Activated CD4-positive, CD25-positive, alpha-beta regulatory T cell treated with anti-CD3 and anti-CD28 coated beads, Interleukin-2, amount 50 U/mL, for 24 hours (primary cell): ENCODE data around the gene CLDN9.

Experiments used
- ATAC-seq, 2 donors: fragments of 150-1000 bp; cut with Tn5 transposase; one replicate each; pipeline ENCODE4 v1.10.0; 2021; ENCODE audit warnings: mild to moderate bottlenecking in 1 of 2, moderate library complexity in 1 of 2

CLDN9 gene

DNA sequence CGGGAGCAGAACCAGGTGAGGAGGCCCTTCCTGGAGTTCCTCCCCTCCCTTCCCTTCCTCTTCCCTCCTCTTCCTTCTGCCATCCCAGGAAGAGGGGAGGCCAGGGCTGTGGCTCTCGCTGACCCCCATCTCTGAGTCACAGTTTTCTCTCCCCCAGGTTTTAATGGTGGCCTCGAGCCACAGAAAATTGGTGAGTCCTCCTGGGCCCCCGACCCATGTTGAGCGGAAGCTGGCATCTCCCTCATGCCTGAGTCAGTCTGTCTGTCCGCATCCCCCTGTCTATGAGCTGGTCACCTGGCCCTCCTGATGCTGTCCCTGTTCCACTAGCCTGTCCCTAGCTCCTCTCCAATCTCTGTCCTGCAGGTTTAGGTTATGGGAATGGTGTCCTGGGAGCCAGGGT lies 12.8 kb upstream of the CLDN9 start:
- no peak for ATAC-seq

DNA sequence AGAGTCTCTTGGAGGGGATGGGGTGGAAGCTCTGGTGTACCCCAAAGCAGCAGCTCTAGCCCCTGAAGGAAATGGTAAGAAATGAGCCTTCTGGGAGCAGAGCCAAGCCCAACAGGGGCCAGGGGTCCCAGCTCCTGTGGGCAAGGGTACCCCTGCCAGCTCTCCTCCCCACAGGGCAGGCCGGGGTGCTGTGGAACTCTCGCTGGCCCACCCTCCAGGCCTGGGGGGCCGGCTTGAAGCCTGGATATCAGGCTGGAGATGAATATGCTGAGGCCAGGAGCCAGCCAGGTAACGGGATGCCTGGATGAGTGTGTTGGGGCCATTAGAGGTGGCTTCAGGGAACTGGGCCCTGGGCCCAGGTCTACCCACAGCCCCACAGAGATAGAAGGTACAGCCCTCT lies 12.2 kb upstream of the CLDN9 start:
- ATAC-seq = no peak

GRCh38 chr16:3001316-3001715 lies 11.4 kb upstream of the CLDN9 start:
- no peak for ATAC-seq

DNA sequence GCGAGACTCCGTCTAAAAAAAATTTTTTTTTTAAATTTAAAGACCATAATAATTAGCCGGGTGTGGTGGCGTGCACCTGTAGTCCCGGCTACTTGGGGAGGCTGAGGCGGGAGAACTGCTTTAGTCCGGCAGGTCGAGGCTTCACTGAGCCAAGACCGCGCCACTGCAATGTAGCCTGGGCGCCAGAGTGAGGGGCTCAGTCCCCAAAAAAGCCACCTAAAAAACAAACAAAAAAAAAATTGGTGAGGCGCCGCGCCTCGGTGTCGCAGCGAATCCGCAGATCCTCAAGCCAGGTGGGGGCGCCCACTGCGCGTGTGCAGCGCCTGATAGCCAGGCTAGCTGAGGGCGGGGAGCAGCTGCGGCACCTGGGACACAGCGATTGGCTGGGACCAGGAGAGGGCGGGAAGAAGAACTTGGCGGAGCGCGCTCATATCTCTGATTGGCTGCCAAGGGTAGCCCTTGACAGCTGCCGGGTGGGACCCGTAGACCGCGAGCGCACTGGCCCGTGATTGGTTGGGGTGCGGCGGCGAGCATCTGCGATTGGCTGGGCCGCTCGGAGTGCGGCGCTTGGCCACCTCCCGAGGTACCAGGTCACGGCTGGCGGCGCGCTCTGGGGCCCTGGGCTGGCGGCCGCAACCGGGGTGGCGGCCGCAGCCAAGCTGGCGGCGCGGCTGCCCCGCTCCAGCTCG lies 9.0 kb upstream of the CLDN9 start:
- ATAC-seq = peak; percentile 100

- ATAC-seq = peak in 1 of 2 donors; percentile 6
Observed at GRCh38 chr16:3004319-3004718, 8.4 kb upstream of the CLDN9 start.

DNA sequence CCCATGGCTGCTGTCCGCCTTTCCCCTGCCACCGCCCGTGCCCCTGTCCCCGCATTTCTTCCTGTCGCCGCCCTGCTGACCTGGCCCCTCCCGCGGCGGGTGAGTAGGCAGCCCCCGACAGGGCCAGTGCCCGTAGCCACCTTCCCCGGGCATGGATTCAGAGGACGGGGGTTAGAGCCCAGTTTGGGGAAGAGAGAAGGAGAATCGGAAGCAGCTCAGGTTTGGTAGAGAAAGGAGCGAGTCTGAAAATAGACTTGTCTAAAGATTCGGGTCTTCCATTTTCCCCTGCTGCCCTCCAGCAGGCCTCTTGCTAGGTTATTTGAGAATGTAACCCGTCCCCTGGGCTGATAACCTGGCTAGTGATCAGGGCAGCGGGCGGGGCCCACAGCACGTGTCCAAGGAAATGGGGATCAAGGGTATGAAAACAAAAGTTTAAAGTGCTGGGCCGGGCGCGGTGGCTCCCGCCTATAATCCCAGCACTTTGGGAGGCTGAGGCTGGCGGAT lies 7.9 kb upstream of the CLDN9 start:
- no peak for ATAC-seq

DNA sequence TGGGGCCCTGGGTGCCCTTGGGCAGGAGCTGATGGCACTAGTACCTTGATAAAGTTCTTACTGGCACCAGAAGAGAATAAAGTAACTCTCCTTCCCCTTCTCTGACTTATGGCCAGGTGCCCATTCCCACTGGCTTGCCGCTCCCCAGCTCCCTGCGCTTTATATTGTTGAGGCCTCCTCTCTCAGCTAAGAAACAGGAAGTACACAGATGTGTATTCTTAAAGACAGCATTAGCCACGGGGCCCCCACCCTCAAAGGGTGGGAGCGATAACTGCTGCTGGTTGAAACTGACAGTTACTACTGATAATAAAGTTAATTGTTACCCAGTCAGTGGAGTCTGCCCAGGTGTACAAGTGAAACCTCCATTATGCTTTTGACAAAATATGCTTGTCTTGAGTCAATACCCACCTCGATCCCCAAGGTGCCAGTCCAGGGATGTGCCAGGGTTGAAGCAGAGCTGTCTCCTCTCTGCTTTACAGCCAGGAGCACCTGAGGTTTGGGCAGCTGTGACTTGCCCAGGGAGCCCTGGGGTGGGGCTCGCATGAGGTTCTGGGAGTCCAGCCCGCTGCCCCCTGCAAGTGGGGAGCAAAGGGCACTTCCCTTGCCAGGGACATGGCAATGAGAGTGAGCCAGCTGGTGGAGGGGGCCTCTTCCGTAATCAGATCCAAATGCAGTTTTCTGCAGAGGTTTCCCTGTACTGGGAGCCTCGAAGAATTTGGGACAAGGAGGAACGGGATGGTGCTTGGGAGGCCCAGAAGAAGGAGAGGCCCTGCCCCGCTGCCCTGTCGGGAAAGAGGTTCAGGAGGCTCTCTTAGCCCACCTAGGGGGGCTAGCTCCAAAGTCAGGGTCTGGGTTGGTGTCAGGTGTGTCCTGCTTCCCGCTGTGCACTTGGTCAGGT lies 5.4 kb upstream of the CLDN9 start:
- ATAC-seq = no peak

DNA sequence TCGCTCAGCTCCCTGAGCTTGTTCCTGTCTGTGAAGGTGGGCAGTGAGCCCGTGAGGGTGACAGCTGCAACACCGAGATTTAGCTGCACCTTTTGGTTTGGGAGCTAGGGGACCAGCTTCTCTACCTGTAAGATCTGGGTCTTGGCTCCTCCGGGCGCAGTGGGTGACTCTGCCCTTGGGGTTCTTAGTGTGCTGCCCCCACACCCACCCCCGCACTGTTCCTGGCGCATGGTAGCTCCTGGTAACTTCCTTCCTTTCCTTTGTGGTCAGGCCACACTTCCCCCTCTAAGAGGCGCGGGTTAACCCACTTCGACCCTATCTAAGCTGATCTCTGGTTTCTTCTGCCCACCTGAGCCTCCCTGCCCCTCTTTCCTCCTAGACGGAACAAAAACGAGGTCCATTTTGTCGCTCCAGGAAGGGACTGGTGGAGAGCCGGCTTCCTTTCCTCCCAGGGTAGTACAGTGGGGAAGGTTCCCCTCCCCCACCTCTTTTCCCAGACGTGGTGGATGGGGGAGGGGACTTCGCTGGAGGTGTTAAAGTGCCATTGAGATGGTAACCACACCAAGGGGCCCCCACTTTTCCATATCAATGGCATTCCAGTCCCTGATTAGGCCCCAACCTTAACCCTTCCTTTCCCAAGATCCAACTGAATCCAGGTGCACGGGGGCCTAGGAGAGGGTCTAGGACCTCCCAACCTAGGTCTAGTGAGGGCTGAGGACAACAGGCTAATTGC lies 4.6 kb upstream of the CLDN9 start:
- no peak for ATAC-seq

GRCh38 chr16:3008690-3009037 lies 4.1 kb upstream of the CLDN9 start:
- no peak for ATAC-seq

DNA sequence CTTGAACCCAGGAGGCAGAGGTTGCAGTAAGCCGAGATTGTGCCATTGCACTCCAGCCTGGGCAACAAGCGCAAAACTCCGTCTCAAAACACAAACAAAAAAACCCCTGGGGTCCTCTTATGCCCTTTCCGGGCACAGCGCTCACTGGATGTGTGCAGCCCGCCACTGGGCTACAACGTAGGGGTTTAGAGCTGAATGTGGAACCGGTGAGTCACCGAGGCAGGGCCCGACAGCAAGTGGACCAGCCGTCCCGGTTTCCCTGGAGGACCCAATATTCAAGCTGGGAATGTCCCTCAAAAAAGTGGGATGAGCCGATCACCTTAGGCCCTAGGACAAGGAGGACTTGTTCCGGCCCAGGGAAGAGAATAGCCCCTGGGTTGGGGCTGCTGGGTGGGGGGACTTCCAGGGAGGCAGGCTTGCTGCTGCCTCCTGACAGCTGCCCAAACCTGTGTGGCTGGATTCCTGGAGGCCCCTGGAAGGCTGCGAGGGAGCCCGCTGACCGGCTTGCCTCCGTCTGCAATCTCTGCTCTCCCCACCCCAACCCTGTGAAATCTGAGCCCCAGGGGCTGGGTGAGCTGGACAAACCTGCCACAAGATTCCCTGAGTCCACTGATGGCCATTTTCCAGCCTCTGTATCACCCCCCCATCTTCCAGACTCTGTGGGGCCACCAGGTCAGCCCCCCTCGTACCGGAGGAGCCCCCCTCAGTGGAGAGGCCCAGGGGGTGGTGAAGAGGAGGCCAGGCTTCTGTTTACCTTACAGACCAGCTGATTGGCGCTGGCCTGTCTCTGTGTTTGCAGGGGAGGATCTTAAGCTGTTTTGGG lies 2.9 kb upstream of the CLDN9 start:
- no peak for ATAC-seq

DNA sequence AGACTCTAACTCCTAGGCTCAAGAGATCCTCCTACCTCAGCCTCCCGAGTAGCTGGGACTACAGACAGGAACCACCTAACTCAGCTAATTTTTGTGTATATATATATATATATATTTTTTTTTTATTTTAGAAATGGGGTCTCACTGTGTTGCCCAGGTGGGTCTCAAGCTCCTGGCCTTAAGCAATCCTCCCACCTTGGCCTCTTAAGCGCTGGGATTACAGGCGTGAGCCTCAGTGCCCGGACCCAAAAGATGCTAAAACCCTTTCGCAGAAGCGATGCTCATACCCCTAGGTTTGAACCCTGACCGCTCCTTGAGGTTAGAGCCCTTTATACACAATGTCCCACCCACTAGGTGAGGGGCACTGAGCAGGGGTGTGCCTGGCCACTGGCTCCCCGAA lies 2.2 kb upstream of the CLDN9 start:
- no peak for ATAC-seq

GRCh38 chr16:3012246-3012645 lies 477 bp upstream of the CLDN9 start:
- no peak for ATAC-seq

DNA sequence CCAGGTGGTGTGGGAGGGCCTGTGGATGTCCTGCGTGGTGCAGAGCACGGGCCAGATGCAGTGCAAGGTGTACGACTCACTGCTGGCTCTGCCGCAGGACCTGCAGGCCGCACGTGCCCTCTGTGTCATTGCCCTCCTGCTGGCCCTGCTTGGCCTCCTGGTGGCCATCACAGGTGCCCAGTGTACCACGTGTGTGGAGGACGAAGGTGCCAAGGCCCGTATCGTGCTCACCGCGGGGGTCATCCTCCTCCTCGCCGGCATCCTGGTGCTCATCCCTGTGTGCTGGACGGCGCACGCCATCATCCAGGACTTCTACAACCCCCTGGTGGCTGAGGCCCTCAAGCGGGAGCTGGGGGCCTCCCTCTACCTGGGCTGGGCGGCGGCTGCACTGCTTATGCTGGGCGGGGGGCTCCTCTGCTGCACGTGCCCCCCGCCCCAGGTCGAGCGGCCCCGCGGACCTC lies 798 bp downstream of the CLDN9 start:
- ATAC-seq = no peak

DNA sequence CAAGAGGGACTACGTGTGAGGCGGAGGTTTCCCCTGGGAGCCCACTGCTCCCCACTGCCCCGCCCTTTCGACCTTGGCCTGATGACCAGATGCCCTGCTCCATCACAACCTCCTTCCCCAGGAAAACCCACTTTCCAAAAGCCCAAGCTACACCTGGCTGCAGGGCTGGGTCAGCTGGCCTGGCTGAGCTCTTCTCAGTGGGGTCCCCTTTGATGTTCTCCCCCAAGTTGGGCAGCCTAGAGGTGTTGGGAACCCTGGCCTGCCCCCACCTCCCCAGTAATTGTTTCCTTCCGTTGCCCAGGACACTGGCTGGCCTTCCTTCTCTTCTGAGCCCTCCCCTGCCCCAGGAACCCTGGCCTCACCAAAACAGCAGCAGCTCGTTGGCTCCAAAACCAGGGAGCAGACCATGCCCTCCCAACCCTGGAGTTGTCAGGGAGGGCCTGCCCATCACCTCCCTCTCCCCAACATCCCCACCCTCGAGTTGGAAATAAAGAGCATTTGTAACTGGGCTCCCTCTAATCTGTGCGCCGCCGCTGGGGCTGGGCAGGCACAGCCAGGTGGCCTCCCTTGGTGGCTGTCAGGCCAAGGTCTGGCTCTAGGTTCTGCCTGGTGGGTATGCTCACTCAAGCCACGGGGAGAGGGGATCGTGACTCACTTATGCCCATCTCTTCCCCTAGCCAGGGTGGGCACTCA lies 1.4 kb downstream of the CLDN9 start:
- no peak for ATAC-seq

- no peak for ATAC-seq
Observed at GRCh38 chr16:3014971-3015370, 2.2 kb downstream of the CLDN9 start.

DNA sequence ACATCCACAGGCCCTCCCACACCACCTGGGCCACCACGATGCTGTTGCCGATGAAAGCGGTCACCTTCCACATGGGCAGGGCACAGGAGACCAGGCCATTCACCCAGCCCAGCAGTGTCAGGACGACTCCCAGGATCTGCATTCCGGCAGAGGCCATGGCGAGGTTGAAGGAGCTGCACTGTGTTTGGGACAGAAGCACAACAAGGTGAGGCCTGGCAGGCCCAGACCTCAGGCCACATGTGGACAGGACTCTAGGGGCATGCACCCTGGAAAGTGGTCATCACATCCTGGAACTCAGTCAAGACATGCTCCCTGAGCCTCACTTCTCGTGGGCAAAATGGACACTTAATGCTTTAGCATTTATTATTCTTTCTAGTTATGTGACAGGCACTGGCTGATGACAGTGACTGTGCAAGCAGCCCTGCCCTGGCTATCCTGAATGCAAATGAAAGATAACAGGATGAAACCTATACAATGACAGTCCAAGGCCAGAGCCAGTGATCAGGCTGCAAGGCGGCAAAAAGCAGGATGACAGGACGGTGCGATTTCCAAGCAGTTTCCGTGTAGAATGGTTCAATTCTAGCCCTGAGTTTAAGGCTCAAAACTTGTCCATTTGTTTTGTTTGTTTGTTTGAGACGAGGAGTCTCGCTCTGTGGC lies 3.3 kb downstream of the CLDN9 start:
- ATAC-seq = no peak

DNA sequence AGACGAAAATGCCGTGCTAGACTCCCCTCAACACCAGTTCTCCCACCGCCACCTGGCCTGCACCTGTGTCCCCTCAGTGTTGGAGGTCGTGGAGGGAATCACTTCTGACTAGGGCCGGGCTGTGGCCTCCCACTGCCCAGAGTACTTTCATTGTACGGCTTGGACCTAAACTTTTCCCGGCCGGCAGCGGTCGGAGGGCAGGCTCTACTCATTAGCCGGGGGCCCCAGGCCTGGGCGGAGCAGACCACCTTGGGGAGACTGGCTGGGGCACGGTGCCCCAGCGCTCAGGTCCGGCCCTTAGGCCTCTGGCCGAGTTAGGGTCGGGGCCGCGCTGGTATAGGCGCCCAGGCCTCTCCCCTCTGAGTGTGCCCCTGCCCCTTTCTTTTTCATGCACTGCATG lies 4.6 kb downstream of the CLDN9 start:
- ATAC-seq = no peak

- ATAC-seq = no peak
Observed at GRCh38 chr16:3017794-3018506, 5.2 kb downstream of the CLDN9 start, which contains the start of gene CLDN6. Gene CLDN6 (minus strand): TSS chr16:3018183. CDS start chr16:3016021, 2,162 bp downstream.

- ATAC-seq = no peak
Observed at GRCh38 chr16:3019594-3020246, 7.0 kb downstream of the CLDN9 start.

- peak; percentile 3 to 6 for ATAC-seq
Observed at GRCh38 chr16:3020247-3020603, 7.5 kb downstream of the CLDN9 start, which contains the start of gene TNFRSF12A. Gene TNFRSF12A (plus strand): TSS chr16:3020368. CDS start chr16:3020398, 30 bp downstream.
